Skeletal muscle cell (primary cell): ENCODE data around the gene DNMT1.

Source experiments
- DNase-seq: peaks from one replicate; pipeline ENCODE4 v3.0.0-alpha.2; 2010; ENCODE audit warnings: low read depth
- H3K4me3 ChIP-seq: 2 replicates; pipeline ENCODE4 v1.5.1; 2011; ENCODE audit warnings: low read depth, mild to moderate bottlenecking, control low read depth, low read length, moderate library complexity

The DNMT1 gene

DNA sequence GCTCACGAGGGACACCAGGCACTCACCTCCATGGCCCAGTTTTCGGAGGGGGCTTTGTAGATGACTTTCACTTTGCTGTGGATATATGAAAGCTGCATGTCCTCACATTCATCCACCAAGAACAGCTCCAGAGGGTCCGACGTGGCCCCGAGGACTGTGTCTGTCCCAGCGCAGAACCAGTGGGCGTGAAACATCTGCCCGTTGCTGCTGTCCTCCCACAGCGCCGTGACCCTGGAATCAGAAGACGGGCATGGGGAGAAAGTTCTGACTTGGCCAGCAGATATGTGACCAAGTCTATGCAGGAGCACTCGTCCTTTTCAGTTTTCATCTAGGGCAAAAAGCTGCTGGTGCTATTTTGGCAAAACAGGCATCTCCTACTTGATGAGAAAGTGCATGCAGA lies 45.3 kb downstream of the DNMT1 start:
- no peak for DNase-seq
- H3K4me3 ChIP-seq = no peak overlapping the region

DNA sequence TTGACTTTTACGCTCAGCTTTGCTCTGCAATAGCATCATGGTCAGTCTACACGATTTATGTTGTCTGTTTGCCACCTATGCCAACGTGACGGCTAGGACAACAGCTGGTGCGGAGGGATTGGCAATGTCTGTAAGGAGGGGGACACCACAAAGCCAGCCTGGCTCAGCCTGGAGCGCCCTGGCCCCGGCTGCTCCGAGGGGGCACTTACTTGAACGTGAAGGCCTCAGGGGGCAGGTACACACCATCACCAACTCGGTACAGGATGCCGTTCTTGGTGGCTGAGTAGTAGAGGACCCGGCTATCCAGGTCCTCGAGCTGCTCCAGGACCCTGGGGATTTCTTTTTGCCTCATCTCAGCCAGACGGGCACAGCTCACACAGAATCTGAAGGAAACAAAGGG lies 48.6 kb downstream of the DNMT1 start:
- no peak for DNase-seq
- no peak overlapping the region for H3K4me3 ChIP-seq

DNA sequence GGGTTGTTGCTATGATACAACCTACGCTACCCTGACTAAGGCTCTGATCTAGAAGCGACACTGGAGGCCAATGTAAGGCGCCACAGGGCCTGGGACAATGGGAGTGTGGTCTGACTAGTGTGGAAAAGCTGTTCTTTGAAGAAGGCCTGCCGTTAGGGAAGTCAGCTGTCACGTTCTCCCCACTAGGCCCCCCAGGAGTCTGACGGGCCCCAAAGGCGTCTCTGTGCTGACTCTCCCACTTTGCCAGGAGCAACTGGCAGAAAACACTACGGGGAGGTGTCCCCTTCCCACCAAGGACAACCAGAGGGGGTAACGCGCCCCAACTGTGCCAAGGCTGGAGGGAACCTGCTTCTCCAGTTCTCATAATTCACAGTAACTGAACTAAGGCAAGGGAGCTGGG lies 49.7 kb downstream of the DNMT1 start:
- no peak for DNase-seq
- H3K4me3 ChIP-seq = no peak overlapping the region

DNA sequence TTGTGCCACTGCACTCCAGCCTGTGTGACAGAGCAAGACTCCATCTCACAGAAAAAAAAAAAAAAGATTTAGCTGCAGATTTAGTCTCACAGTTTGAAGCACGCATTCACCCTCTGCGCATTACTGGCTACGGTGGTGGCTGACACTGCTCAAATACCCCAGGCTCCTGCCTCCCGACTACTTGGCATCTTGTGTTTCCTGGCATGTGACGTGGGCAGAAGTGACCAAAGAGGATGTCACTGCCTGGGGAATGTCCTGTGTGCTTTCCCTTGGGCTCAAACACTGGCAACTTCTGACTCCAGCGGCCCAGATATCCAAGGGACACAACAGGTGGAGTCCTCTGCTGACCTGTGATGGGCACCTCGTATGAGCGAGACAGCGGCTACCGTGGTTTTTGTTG lies 50.4 kb downstream of the DNMT1 start:
- no peak overlapping the region for H3K4me3 ChIP-seq
- DNase-seq = no peak

DNA sequence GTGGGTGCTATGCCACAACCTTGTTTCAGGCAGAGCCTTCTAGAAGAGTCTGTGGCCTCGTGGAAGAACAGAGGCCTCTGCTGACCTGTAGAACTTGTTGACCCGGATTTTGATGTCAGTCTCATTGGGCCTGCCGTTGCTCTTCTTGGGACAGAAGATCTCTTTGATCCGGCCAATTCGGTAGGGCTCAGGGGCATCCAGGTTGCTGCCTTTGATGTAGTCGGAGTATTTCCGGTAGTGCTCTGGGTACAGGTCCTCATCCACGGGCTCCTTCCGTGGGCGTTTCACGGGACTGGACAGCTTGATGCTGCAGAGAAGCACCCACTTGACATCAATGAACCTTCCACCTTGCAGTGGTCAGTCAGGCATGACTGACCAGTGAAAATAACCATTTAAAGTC lies 51.1 kb downstream of the DNMT1 start:
- no peak for DNase-seq
- no peak overlapping the region for H3K4me3 ChIP-seq

DNA sequence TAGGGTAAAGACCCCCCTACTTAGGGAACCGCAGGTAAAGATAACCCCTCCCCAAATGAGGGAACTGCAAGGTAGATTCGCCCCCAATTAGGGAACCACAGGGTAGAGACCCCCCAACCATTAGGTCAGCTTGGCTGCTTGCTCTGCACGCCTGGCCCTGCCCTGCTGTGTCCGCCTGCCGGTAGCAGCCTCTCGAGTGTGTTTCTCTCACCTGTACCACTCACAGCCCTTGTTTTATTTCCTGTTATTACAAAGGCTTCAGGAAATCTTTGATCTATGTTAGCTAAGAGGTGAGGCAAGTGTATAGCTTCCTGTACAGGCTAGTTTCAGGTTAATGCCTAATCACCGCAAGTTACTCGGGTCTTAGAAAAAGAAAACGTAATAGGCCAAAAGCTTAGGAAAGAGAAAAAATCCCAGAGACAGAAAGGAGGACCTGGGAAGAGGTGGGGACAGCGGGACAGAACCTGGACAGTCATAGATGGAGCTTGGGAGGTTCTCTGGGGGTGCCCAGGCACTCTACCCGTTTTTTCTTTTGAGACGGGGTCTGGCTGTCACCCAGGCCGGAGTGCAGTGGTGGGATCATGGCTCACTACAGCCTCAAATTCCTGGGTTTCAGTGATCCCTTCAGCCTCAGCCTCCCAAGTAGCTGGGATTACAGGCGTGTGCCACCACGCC lies 51.9 kb downstream of the DNMT1 start:
- DNase-seq = no peak

DNA sequence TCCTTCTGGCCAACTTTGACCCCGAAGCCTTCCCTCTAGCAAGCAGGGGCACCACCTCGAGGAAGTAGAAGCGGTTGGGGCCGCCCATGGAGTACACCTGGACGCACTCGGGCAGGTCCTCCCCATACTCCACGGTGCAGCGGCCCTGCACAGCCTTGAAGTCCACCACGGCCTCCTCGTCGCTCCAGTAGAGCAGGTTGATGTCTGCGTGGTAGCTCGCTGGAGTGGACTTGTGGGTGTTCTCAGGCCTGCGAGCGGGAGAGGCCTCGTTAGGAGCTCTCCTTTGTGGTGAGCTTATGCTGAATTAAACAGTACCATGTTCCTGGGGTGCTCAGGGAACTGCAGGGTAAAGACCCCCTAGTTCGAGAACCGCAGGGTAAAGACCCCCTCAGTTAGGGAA lies 52.8 kb downstream of the DNMT1 start:
- no peak overlapping the region for H3K4me3 ChIP-seq
- no peak for DNase-seq

More for the DNA sequence above, 51.9 kb downstream of the DNMT1 start:
- no peak overlapping the region for H3K4me3 ChIP-seq

DNA sequence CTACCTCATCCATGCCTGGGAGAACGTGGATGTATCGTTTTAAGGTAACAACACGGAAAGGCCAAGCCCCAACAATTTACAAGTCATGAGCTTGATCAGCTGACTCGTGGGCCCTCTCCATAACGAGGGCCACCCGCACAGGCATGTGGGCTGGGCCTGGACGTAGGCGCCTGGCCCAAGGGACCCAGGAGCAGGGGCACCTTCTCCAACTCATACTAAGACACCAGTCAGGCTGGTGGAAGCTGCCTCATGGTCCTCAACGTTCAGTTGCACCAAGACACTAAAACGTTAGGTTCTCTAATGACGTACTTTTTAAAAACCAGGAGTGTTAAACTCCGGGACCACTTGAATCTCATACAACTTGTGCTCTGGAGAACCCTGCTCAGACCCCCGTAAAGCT lies 53.3 kb downstream of the DNMT1 start:
- H3K4me3 ChIP-seq = no peak overlapping the region
- no peak for DNase-seq

DNA sequence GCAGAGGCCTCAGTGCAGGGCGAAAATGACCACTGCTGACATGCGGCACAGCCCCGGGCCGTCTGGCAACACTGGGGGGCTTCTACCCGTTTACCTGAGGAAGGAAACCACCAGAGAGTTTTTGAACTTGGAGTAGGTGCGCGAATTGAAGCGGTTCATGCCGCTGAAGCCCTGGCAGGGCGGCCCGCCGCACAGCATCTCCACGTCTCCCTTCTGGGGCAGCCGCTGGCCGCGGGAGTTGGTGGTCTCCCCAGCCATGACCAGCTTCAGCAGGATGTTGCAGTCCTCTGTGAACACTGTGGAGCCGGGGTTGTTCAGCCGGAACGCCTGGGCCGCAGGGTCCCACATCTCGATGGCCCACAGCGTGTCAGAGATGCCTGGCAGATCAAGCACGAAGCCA lies 54.8 kb downstream of the DNMT1 start:
- H3K4me3 ChIP-seq = no peak overlapping the region
- no peak for DNase-seq

DNA sequence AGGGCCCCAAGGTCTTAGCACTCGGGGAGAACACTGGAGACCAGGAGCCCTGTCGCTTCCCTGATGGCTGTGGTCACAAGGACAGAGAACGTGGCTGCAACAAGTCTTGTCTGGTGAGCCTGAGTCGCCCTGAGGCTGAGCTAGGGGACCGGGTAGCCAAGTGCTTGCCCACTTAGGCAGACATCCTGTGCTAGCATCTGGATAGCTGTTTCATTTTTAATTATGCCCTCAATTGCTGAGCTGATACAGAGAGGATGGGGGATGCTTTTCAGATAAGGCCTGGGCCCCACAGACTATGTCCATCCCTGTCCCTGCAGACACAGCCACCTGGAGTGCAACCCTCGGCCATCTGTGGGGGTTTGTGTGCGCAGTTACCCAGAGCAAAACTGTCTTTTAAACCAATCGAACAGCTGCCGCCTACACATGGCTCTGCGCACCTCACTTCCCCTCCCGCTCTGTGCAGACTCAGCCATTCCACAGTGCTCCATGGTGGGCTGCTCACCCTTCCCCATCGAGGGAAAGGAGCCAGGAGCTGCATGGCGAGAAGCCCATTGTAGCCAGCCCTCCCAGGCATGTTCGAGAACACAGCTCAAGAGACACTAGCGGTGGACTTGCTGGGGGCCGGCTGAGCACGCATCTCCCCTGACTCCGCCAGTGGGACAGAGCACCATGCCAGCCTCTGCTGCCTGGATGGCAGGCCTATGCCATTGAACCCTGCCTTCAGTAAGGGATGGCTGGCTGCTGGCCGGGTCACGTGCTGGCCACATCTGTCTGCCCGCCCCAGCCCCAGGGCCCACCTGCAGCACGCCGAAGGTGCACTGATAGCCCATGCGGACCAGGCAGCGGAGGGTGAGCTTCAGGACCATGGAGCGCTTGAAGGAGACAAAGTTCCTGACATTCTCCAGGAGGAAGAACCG lies 55.6 kb downstream of the DNMT1 start:
- H3K4me3 ChIP-seq = no peak overlapping the region
- no peak for DNase-seq

DNA sequence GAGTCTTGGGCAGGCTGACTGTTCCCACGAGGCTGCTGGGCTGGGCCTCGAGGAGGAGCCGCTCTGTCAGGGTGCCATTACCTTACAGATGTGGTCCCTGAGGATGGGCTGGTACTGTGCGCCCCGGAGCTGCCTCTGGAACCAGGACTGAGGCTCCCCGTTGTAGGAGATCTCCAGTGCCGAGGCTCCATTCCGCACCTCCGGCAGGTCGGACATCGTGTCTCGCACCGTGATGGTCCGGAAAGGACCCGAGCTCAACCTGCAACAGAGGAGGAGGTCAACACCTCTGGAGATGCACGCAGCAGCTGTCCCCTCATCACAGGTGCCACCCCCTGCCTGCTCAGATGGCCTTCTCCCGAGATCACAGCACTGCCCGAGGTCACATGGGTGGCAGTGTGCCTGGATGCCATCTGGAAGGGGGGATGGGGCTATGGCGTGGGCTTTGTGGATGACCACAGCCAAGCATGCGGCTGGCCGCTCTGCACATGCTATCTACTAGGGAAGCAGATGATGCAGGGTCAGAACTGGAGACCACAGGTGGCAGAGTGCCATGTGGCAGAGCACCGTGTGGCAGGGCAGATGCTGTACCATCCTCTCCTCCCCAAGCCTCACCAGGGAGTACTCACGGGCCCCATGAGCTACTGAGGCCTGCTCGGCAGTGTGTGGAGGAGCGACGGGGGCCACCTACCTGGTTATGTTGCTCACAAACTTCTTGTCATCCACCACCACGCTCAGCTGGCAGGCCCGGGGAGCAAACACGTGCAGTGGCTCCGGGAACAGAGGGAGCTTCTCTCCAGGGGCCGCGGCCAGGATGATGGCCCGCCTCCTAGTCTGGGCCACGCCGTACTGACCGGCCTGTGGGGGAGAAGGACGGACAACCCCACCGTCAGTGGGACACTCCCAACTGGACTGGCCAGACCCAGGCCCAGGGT lies 56.7 kb downstream of the DNMT1 start:
- DNase-seq = no peak
- no peak overlapping the region for H3K4me3 ChIP-seq

DNA sequence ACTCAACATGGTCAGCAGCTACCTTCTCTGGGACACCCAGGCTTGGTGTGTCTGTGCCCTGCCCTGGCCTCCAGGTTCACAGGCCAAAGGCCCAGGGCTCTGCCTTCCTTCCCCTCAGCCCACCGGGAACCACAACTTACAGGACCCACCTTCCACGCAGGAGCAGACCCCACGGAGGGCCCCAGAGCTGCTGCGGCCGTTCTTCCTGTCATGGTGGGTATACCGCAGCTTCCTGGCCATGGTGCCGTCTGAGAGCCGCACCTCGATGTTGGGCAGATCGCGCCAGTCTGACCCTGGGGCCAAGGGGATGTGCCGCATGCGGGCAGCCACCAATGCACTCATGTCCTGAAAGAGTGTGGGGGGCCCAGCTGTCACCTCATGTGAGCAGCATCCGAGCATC lies 57.8 kb downstream of the DNMT1 start:
- H3K4me3 ChIP-seq = no peak overlapping the region
- no peak for DNase-seq

DNA sequence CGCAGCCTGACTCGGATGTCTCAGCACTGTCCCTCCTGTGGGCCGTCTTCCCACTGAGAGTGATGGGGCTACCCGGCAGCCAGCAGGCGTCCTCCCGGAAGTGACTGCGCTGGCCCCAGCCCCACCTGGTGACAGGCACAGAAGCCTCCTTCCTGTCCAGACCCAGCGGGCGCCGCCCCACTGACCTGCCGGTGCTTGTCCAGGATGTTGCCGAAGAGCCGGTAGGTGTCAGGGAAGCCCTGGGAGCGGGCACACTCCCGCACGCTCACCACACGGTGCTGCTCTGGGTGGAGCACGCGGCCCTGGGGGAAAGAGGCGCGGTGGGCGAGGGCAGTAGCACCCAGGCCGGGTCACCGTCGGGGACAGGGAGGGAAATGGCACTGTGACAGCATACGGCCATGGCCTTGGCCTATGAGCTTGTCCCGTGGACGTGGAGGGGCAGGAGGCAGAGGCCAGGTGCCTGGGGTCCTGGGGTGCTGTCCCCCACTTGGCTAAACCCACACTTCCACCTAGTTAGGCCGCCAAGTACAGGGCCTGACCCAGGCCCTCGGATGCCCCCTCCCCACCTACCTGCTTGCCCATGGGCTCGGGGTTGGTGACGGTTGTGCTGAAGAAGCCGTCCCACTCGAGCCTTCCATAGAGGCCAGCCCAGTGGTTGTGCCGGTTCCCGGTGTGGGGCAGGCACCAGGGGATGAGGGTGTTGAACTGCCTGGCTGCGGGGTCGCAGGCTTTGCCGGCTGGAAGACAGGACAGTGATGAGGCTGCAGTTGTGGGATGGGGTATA lies 59.0 kb downstream of the DNMT1 start:
- DNase-seq = no peak

DNA sequence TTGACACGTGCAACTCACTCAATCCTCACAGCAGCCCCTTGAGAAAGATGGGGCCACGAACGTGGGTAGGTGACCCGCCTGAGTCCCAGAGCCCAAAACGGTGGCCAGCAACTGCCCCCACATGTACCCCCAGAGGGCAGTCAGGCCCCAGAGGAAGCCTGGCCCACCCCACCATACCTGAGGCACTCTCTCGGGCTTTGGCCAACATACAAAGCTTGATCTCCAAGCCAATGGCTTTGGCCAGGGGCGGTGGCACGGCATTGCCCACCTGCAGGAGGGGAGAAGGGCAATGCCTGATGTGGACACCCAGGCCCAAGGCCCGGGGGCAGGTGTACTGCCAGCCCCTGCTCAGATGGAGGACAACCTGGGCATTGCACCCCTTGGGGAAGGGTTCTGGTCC lies 60.7 kb downstream of the DNMT1 start:
- no peak overlapping the region for H3K4me3 ChIP-seq
- no peak for DNase-seq

More for the DNA sequence above, 59.0 kb downstream of the DNMT1 start:
- H3K4me3 ChIP-seq = no peak overlapping the region

DNA sequence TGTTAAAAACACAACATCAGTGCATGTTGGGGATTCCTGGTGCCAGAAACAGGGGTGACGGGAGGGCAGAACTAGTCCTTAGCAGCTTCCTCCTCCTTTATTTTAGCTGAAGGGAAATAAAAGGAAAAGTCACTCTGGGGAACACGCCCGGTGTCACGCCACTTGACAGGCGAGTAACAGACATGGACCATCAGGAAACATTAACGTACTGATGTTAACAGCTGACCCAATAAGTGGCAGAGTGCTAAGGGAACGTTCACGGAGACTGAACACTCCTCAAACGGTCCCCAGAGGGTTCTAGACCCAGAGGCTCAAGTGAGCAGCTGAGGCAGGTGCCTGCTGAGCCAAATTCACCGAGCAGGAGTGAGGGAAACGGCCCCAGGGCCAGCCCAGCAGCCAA lies 61.2 kb downstream of the DNMT1 start:
- no peak overlapping the region for H3K4me3 ChIP-seq
- no peak for DNase-seq

DNA sequence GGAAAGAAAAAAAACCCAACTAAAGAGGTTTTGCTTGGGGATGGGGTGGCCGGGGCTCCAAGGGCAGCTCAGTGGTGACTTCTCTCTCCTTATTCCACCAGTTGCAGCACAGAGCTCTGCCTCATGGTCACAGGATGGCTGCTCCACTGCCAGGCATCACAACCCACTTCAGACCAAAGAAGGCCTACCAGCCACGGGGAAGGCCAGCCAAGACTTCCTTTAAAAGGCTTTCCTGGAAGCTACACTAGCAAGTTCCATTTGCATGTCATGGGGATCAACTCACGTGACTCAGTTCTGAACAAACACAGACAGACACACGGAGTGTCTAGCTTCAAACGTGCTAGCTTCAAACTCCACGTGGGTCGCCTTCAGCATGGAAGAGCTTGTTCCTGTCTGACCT lies 61.8 kb downstream of the DNMT1 start:
- no peak overlapping the region for H3K4me3 ChIP-seq
- no peak for DNase-seq

DNA sequence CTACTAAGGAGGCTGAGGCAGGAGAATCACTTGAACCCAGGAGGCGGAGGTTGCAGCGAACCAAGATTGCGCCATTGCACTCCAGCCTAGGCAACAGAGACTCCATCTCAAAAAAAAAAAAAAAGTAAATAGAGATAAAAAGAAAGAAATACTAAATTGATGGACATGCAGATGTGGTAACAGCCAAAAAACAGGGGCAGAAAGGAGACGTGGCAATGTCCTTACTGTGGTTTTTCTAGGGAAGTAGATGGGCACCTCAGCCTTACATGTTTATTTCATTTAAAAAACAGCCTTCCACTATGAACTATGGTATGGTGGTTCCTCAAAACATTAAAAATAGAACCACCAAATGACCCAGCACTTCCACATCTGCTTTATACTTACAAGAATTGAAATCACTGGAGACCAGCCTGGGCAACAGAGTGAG lies 68.5 kb downstream of the DNMT1 start:
- no peak overlapping the region for H3K4me3 ChIP-seq
- no peak for DNase-seq

DNA sequence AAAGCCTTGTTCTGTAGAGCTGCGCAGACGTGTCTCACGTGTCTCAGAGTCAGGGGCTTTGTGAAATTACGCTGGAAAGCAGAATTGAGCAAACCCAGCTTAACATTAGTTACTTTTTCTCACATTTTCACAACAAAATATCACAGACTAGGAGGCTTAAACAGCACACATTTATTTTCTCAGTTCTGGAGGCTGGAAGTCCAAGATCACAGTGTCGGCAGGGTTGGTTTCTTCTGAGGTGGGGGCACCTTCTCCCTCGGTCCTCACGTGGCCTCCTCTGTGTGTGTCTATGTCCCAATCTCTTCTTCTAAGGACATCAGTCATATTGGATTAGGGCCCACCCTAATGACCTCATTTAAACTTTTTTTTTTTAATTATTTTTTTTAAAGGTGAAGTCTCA lies 70.3 kb downstream of the DNMT1 start:
- no peak overlapping the region for H3K4me3 ChIP-seq
- no peak for DNase-seq

DNA sequence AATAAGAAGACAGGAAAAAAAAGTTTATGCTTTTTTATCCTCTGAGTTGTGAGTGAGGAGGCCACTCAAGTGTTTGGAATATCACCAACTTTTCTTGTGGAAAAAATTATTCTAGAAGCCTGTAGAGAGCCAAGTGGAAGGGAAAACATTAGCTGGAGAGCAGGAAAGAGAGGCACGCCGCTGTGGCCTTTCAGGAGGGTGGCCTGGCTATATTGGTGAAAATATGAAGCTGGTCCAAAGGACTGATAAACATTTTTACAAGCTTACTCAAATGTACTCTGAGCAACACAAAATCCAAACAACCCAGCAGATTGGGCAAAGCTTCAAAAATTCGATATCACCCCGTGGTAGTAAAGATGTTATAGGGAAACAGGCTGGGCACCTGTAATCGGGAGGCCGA lies 72.7 kb downstream of the DNMT1 start:
- DNase-seq = no peak
- H3K4me3 ChIP-seq = no peak overlapping the region
